Hepatocyte (in vitro differentiated cells): ENCODE results near the gene E2F3. TPM values are rescaled to one million over a fixed set of nuclear protein-coding genes. Genes with fewer than 3 reads are reported as not detected.

Experiments
- DNase-seq: peaks from one replicate; pipeline ENCODE4 v3.0.0-alpha.2; 2016; ENCODE audit warnings: low spot score
- H2AFZ ChIP-seq: fragments of 200-600 bp; sonication (generic); 2 replicates; pipeline ENCODE4 v1.6.0; 2016; ENCODE audit warnings: antibody characterized with exemption, mild to moderate bottlenecking
- H3K27ac ChIP-seq: fragments of 200-600 bp; sonication (generic); 2 replicates; pipeline ENCODE4 v1.5.1; 2016; ENCODE audit warnings: mild to moderate bottlenecking
- H3K27me3 ChIP-seq: fragments of 200-600 bp; sonication (generic); 2 replicates; pipeline ENCODE4 v1.6.1; 2016
- H3K36me3 ChIP-seq: fragments of 200-600 bp; sonication (generic); replicated peaks from 2 replicates; pipeline ENCODE4 v1.5.1; 2016; ENCODE audit warnings: low read depth; ENCODE audit not compliant: insufficient read depth
- H3K4me1 ChIP-seq: fragments of 200-600 bp; sonication (generic); 2 replicates; pipeline ENCODE4 v1.5.1; 2016; ENCODE audit warnings: mild to moderate bottlenecking, moderate library complexity; ENCODE audit not compliant: insufficient read depth
- H3K4me2 ChIP-seq: fragments of 200-600 bp; sonication (generic); 2 replicates; pipeline ENCODE4 v1.6.0; 2016
- H3K4me3 ChIP-seq: fragments of 200-600 bp; sonication (generic); 2 replicates; pipeline ENCODE4 v1.5.1; 2016; ENCODE audit warnings: mild to moderate bottlenecking
- H3K79me2 ChIP-seq: fragments of 200-600 bp; sonication (generic); 2 replicates; pipeline ENCODE4 v1.6.0; 2017; ENCODE audit warnings: mild to moderate bottlenecking
- H3K9me2 ChIP-seq: fragments of 200-600 bp; sonication (generic); replicated peaks from 2 replicates; pipeline ENCODE4 v1.6.0; 2017; ENCODE audit warnings: mild to moderate bottlenecking; ENCODE audit not compliant: insufficient read depth
- H3K9me3 ChIP-seq: fragments of 200-600 bp; sonication (generic); 2 replicates; pipeline ENCODE4 v1.5.1; 2016; ENCODE audit warnings: low read depth, mild to moderate bottlenecking
- H4K20me1 ChIP-seq: fragments of 200-600 bp; sonication (generic); 2 replicates; pipeline ENCODE4 v1.6.0; 2016; ENCODE audit warnings: mild to moderate bottlenecking; ENCODE audit not compliant: insufficient read depth, poor library complexity, severe bottlenecking
- EZH2 ChIP-seq: fragments of 200-600 bp; sonication (generic); IDR thresholded peaks from 2 replicates; pipeline ENCODE4 v1.6.1; 2016; ENCODE audit warnings: antibody characterized with exemption, mild to moderate bottlenecking, borderline replicate concordance
- EZH2phosphoT487 ChIP-seq: fragments of 200-600 bp; sonication (generic); IDR thresholded peaks from one replicate; pipeline ENCODE4 v1.6.1; 2018; ENCODE audit warnings: antibody characterized with exemption, mild to moderate bottlenecking, low read depth, moderate library complexity; ENCODE audit not compliant: unreplicated experiment, severe bottlenecking
- WGBS: methylation state at CpG from one replicate; pipeline ENCODE4 v1.1.6; 2016; ENCODE audit warnings: low lambda C conversion rate; ENCODE audit errors: missing lambda C conversion rate; 5-methylcytosine and 5-hydroxymethylcytosine counted together
- polyA plus RNA-seq: library from polyadenylated mRNA; unstranded; fragments of >200 nt; fragmentation: Nextera tagmentation; extraction: Ambion mirVana; gene quantifications from 2 replicates; pipeline ENCODE4 v1.2.1, GENCODE V29; 2016
- total RNA-seq: library from RNA; depleted of rRNA; stranded (reverse); fragments of >200 nt; gene quantifications from 2 replicates; pipeline ENCODE4 v1.2.3, GENCODE V29; 2014
- TF ChIP-seq, protein P1 (sequence below): fragments of 200-600 bp; sonication (generic); IDR thresholded peaks from 2 replicates; pipeline ENCODE4 v1.5.1; 2016; ENCODE audit warnings: antibody characterized with exemption, mild to moderate bottlenecking; ENCODE audit not compliant: poor library complexity

Gene E2F3
- total and polyA plus RNA-seq, 2 experiments from 2014 or later: 8.4 to 13.3 TPM

DNA sequence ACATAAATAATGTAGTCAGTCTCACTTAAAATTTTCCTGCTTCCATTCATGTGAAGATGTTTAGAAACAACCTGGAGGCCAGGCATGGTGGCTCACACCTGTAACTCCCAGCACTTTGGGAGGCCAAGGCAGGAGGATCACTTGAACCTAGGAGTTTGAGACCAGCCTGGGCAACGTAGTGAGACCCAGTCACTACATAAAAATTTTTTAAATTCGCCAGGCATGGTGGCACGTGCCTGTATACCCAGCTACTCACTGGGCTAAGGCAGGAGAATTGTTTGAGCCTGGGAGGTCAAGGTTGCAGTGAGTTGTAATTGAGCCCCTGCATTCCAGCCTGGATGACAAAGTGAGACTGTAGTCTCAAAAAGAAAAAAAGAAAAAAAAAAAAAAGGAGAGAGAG, 47.3 kb upstream of the E2F3 start:
- TF ChIP-seq EZH2: no peak
- TF ChIP-seq, protein P1, sequence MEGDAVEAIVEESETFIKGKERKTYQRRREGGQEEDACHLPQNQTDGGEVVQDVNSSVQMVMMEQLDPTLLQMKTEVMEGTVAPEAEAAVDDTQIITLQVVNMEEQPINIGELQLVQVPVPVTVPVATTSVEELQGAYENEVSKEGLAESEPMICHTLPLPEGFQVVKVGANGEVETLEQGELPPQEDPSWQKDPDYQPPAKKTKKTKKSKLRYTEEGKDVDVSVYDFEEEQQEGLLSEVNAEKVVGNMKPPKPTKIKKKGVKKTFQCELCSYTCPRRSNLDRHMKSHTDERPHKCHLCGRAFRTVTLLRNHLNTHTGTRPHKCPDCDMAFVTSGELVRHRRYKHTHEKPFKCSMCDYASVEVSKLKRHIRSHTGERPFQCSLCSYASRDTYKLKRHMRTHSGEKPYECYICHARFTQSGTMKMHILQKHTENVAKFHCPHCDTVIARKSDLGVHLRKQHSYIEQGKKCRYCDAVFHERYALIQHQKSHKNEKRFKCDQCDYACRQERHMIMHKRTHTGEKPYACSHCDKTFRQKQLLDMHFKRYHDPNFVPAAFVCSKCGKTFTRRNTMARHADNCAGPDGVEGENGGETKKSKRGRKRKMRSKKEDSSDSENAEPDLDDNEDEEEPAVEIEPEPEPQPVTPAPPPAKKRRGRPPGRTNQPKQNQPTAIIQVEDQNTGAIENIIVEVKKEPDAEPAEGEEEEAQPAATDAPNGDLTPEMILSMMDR: no peak
- no peak for TF ChIP-seq EZH2phosphoT487
- Histone ChIP-seq H3K79me2 (no peaks in the 10 kb centered on the region), H3K27ac (no peak overlapping the region), H2AFZ (no peak overlapping the region), H3K9me2 (no peaks in the 10 kb centered on the region), H3K9me3 (no peaks in the 10 kb centered on the region), H3K4me2 (no peak overlapping the region), H4K20me1 (no peaks in the 10 kb centered on the region), H3K27me3 (no peaks in the 10 kb centered on the region), H3K36me3 (no peaks in the 10 kb centered on the region), H3K4me1 (peaks cover 5% of the 10 kb centered on the region), H3K4me3 (no peak overlapping the region)
- WGBS: 87% methylated on average over 3 of the region's 3 CpGs
- DNase-seq: no peak

DNA sequence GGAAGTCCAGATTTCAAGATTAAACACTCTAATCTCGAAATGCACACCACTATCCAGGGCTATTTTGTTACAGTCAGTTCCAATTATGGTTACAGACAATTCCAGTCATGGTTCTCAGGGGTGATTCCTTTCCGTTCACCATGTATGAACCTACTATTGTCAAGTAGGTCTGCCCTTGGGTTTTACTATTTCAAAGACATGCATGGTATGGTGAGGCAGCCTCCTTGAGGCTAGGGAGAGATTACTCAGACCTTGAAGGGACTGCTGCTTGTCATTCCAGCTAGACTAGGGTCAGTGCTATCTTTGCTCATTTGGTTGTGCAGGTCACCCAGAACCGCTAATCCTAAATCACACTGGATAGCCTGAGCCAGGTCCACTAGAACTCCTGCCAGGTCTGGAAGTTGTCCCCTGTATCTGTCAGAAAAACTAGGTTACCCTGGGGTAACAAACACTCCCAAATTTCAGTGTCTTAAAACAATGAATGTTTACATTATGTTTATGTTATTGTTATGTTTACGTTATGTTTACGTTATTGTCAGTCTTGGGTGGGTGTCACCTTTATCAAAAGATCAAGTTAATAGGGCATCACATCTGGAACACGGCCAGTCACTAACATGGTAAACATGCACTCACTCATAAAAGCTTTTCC, 41.1 kb upstream of the E2F3 start:
- WGBS: 83% methylated on average over 6 of the region's 6 CpGs
- Histone ChIP-seq H2AFZ (no peak overlapping the region), H3K79me2 (no peaks in the 10 kb centered on the region), H3K9me3 (no peaks in the 10 kb centered on the region), H3K36me3 (no peaks in the 10 kb centered on the region), H3K4me2 (no peak overlapping the region), H3K27me3 (no peaks in the 10 kb centered on the region), H3K4me3 (no peak overlapping the region), H4K20me1 (no peaks in the 10 kb centered on the region), H3K27ac (no peak overlapping the region), H3K4me1 (peaks cover under 1% of the 10 kb centered on the region), H3K9me2 (no peaks in the 10 kb centered on the region)
- no peak for DNase-seq
- TF ChIP-seq EZH2phosphoT487: no peak
- TF ChIP-seq EZH2: no peak
- TF ChIP-seq, protein P1: no peak

DNA sequence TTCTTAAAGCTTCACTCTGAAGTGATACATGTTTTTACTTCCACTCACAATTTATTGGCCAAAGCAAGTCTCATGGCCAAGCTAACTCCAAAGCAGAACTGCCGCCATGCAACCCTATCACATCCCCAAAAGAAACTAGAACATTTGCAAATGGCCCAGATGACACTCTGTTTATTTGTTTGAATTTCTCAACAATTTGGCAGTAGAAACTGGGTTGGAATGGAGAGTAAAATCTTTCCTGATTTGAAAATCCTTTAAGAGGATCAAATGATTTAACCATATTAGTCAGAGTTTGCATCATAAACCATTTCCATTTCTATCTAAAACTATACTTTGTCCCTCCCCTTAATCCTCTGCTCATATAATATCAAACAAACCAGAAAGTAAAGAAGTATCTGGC, 39.1 kb upstream of the E2F3 start:
- TF ChIP-seq, protein P1: no peak
- TF ChIP-seq EZH2phosphoT487 (no peak), EZH2 (no peak)
- DNase-seq: no peak
- 100% methylated on average over 1 of the region's 1 CpG for WGBS
- no peaks in the 10 kb centered on the region for H3K36me3 ChIP-seq
- H3K27me3 ChIP-seq: no peaks in the 10 kb centered on the region
- H3K9me2 ChIP-seq: no peaks in the 10 kb centered on the region
- peaks cover 18% of the 10 kb centered on the region for H3K4me1 ChIP-seq
- no peaks in the 10 kb centered on the region for H3K79me2 ChIP-seq
- H3K9me3 ChIP-seq: no peaks in the 10 kb centered on the region
- no peak overlapping the region for H2AFZ ChIP-seq
- no peaks in the 10 kb centered on the region for H4K20me1 ChIP-seq
- no peak overlapping the region for H3K4me2 ChIP-seq
- no peak overlapping the region for H3K4me3 ChIP-seq
- H3K27ac ChIP-seq: no peak overlapping the region

DNA sequence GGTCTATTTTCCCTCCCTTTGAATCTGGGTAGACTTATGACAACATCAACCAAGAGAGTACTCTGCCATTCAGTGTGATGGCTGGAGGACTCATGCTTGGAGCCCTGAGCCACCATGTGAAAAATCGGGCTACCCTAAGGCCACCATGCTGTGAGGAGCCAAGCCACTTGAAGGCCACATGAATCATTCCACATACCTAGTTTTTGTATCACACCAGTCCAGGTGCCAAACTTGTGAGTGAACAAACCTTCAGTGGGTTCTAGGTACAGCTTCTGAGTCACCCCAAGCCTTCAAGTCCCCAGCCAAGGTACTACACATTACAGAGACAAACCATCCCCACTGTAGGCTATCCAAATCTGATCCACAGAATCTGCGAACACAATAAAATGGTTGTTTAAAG, 37.4 kb upstream of the E2F3 start:
- 98% methylated on average over 2 of the region's 2 CpGs for WGBS
- DNase-seq: no peak
- TF ChIP-seq, protein P1: no peak
- TF ChIP-seq EZH2phosphoT487 (no peak), EZH2 (no peak)

More for the DNA sequence above, 37.4 kb upstream of the E2F3 start:
- Histone ChIP-seq H3K36me3 (no peaks in the 10 kb centered on the region), H2AFZ (no peak overlapping the region), H3K9me3 (no peaks in the 10 kb centered on the region), H3K4me2 (no peak overlapping the region), H3K27ac (no peak overlapping the region), H3K9me2 (no peaks in the 10 kb centered on the region), H3K4me1 (peaks cover 19% of the 10 kb centered on the region), H3K4me3 (no peak overlapping the region), H4K20me1 (no peaks in the 10 kb centered on the region), H3K79me2 (no peaks in the 10 kb centered on the region), H3K27me3 (no peaks in the 10 kb centered on the region)
